GM19455 (cell line): Measurements from ENCODE around the gene GALNS.
"Not testable (repeated sequence)": the region's sequence is repeated elsewhere in the genome, so short reads cannot be mapped to it uniquely, and the experiment has no call there.

Experiments
- ATAC-seq: cut with Tn5 transposase; IDR thresholded peaks from one replicate; pipeline ENCODE4 v1.9.1; 2021; ENCODE audit not compliant: unreplicated experiment

GALNS gene

GRCh38 chr16:88807142-88807625 is 49.6 kb downstream of the GALNS start:
- no peak for ATAC-seq

GRCh38 chr16:88806491-88807111 is 50.1 kb downstream of the GALNS start:
- ATAC-seq: no peak

GRCh38 chr16:88805887-88806393 is 50.8 kb downstream of the GALNS start:
- no peak for ATAC-seq

GRCh38 chr16:88805340-88805715 is 51.4 kb downstream of the GALNS start:
- no peak for ATAC-seq

GRCh38 chr16:88804552-88805339 is 52.0 kb downstream of the GALNS start:
- no peak for ATAC-seq

GRCh38 chr16:88804173-88804551 is 52.6 kb downstream of the GALNS start:
- ATAC-seq: no peak

GRCh38 chr16:88803264-88803987 is 53.3 kb downstream of the GALNS start, which contains the start of gene CDT1:
Gene CDT1 (plus strand): TSS chr16:88803789. CDS start chr16:88803832, 43 bp downstream.
- ATAC-seq: peak; percentile 49

GRCh38 chr16:88800277-88800592 is 56.5 kb downstream of the GALNS start:
- ATAC-seq: no peak

GRCh38 chr16:88799569-88800276 is 57.0 kb downstream of the GALNS start:
- no peak for ATAC-seq

- no peak for ATAC-seq
Measured at GRCh38 chr16:88798772-88799455, 57.8 kb downstream of the GALNS start.

GRCh38 chr16:88798073-88798472 is 58.7 kb downstream of the GALNS start:
- ATAC-seq: no peak

GRCh38 chr16:88796278-88796677 is 60.5 kb downstream of the GALNS start:
- no peak for ATAC-seq

- ATAC-seq: no peak
Measured at GRCh38 chr16:88793251-88793954, 63.3 kb downstream of the GALNS start.

- no peak for ATAC-seq
Measured at GRCh38 chr16:88792668-88793250, 64.0 kb downstream of the GALNS start.

- no peak for ATAC-seq
Measured at GRCh38 chr16:88792078-88792550, 64.6 kb downstream of the GALNS start.

GRCh38 chr16:88790312-88791211 is 66.2 kb downstream of the GALNS start:
- no peak for ATAC-seq

GRCh38 chr16:88789594-88789993 is 67.2 kb downstream of the GALNS start:
- ATAC-seq: no peak

- not testable (repeated sequence) for ATAC-seq
Measured at GRCh38 chr16:88788749-88789148, 68.0 kb downstream of the GALNS start.
